G401.6 (cell line): Measurements from ENCODE around the gene TOP1.

Source experiments
- FAIRE-seq: peaks from 2 replicates; lab custom pipeline; 2012; peaks lifted over from hg19 to GRCh38; lab: Jason Lieb, UNC

The TOP1 gene

GRCh38 chr20:41058674-41059635, 30.3 kb downstream of the TOP1 start:
- no peak for FAIRE-seq

GRCh38 chr20:41061155-41061554, 32.5 kb downstream of the TOP1 start:
- no peak for FAIRE-seq

- FAIRE-seq: no peak
These were observed 34.8 kb downstream of the TOP1 start for GRCh38 chr20:41063442-41063841.

- no peak for FAIRE-seq
These were observed 35.8 kb downstream of the TOP1 start for GRCh38 chr20:41064377-41064776.

GRCh38 chr20:41065716-41066115, 37.1 kb downstream of the TOP1 start:
- FAIRE-seq: no peak

GRCh38 chr20:41068806-41069205, 40.2 kb downstream of the TOP1 start:
- FAIRE-seq: no peak

GRCh38 chr20:41072190-41072863, 43.7 kb downstream of the TOP1 start:
- no peak for FAIRE-seq

- FAIRE-seq: no peak
These were observed 44.3 kb downstream of the TOP1 start for GRCh38 chr20:41072915-41073314.

- FAIRE-seq: no peak
These were observed 45.8 kb downstream of the TOP1 start for GRCh38 chr20:41074441-41074840.

- FAIRE-seq: no peak
These were observed 48.2 kb downstream of the TOP1 start for GRCh38 chr20:41076776-41077175.

GRCh38 chr20:41078329-41078728, 49.7 kb downstream of the TOP1 start:
- no peak for FAIRE-seq

- no peak for FAIRE-seq
These were observed 50.4 kb downstream of the TOP1 start for GRCh38 chr20:41079066-41079465.

- FAIRE-seq: no peak
These were observed 52.2 kb downstream of the TOP1 start for GRCh38 chr20:41080866-41081265.

GRCh38 chr20:41081276-41081814, 52.7 kb downstream of the TOP1 start:
- FAIRE-seq: no peak

- no peak for FAIRE-seq
These were observed 53.7 kb downstream of the TOP1 start for GRCh38 chr20:41082306-41082705.

- FAIRE-seq: no peak
These were observed 57.0 kb downstream of the TOP1 start for GRCh38 chr20:41085606-41086005.

- no peak for FAIRE-seq
These were observed 58.0 kb downstream of the TOP1 start for GRCh38 chr20:41086402-41087324.

GRCh38 chr20:41087325-41087685, 58.7 kb downstream of the TOP1 start:
- FAIRE-seq: no peak

- FAIRE-seq: no peak
These were observed 59.2 kb downstream of the TOP1 start for GRCh38 chr20:41087777-41088176.

GRCh38 chr20:41089555-41089954, 60.9 kb downstream of the TOP1 start:
- FAIRE-seq: no peak

- FAIRE-seq: no peak
These were observed 63.3 kb downstream of the TOP1 start for GRCh38 chr20:41091927-41092326.

GRCh38 chr20:41094353-41095055, 65.9 kb downstream of the TOP1 start:
- FAIRE-seq: no peak
